HEK293T (cell line): ENCODE results near the gene EVPL.

Source experiments
- ARNT ChIP-seq: fragments of 450-650 bp; IDR thresholded peaks from 2 replicates; pipeline ENCODE4 v1.6.1; 2017; ENCODE audit warnings: mild to moderate bottlenecking
- BHLHE40 ChIP-seq: fragments of 450-650 bp; IDR thresholded peaks from 2 replicates; pipeline ENCODE4 v1.6.1; 2016; ENCODE audit warnings: mild to moderate bottlenecking, moderate library complexity, borderline replicate concordance
- CTBP1 ChIP-seq: fragments of 450-650 bp; IDR thresholded peaks from 2 replicates; pipeline ENCODE4 v1.6.1; 2016; ENCODE audit warnings: borderline replicate concordance
- ELF4 ChIP-seq: fragments of 450-650 bp; IDR thresholded peaks from 2 replicates; pipeline ENCODE4 v1.6.1; 2017; ENCODE audit warnings: antibody characterized with exemption
- FOXK2 ChIP-seq: fragments of 450-650 bp; IDR thresholded peaks from 2 replicates; pipeline ENCODE4 v1.6.1; 2016; ENCODE audit warnings: mild to moderate bottlenecking
- HDGF ChIP-seq: fragments of 450-650 bp; IDR thresholded peaks from 2 replicates; pipeline ENCODE4 v1.6.1; 2017; ENCODE audit warnings: antibody characterized with exemption, borderline replicate concordance
- LEF1 ChIP-seq: fragments of 450-650 bp; IDR thresholded peaks from 2 replicates; pipeline ENCODE4 v1.6.1; 2017; ENCODE audit warnings: mild to moderate bottlenecking, borderline replicate concordance
- NFRKB ChIP-seq: fragments of 450-650 bp; IDR thresholded peaks from 2 replicates; pipeline ENCODE4 v1.6.1; 2016; ENCODE audit warnings: mild to moderate bottlenecking, moderate library complexity
- SP1 ChIP-seq: fragments of 450-650 bp; IDR thresholded peaks from 2 replicates; pipeline ENCODE4 v1.6.1; 2017
- SUZ12 ChIP-seq: fragments of 450-650 bp; IDR thresholded peaks from 2 replicates; pipeline ENCODE4 v1.6.1; 2016; ENCODE audit warnings: mild to moderate bottlenecking

DNA sequence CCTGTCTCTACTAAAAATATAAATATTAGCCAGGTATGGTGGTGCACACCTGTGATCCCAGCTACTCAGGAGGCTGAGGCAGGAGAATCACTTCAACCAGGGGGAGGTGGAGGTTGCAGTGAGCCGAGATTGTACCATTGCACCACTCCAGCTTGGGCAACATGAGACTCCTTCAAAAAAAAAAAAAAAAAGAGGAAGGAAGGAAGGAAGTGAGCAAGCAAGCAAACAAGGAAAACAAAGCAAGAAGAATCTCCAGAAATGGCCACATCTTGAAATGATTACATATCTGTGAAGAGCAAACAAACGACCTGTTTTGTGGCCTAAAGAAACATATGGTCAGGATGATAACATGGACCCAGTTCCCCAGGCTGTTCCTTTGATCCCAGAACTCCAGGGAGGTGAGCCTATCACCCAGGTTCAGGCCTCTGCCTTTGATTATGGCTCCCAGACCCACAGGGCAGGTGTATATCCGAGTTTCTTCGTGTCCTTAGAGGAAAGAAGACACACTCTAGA, 57.0 kb downstream of the EVPL start:
- TF ChIP-seq SP1 = no peak
- TF ChIP-seq SUZ12 = no peak
- TF ChIP-seq ARNT = no peak
- TF ChIP-seq FOXK2 = no peak
- TF ChIP-seq CTBP1 = no peak
- TF ChIP-seq ELF4 = no peak
- no peak for TF ChIP-seq BHLHE40
- TF ChIP-seq NFRKB = no peak
- no peak for TF ChIP-seq HDGF
- no peak for TF ChIP-seq LEF1
